ENCODE measurements around the gene AUTS2.

Gene AUTS2

GRCh38 chr7:70132852-70133690, 534.8 kb downstream of the AUTS2 start:
- TF ChIP-seq CTCF (IDR thresholded peaks at IDR 0.05; ENCODE audit: extremely low read depth, missing control alignments), result no peak
- DNase-seq (ENCODE audit: low spot score), result no peak

GRCh38 chr7:70134029-70134770, 535.9 kb downstream of the AUTS2 start:
- DNase-seq (ENCODE audit: low spot score), result no peak
- TF ChIP-seq CTCF (IDR thresholded peaks at IDR 0.05; ENCODE audit: extremely low read depth, missing control alignments), result no peak

- no peak for DNase-seq (ENCODE audit: low spot score)
- TF ChIP-seq CTCF (IDR thresholded peaks at IDR 0.05; ENCODE audit: extremely low read depth, missing control alignments), result no peak
These were observed 537.4 kb downstream of the AUTS2 start for GRCh38 chr7:70135656-70136055.

- DNase-seq (ENCODE audit: low spot score), result no peak
- no peak for TF ChIP-seq CTCF (IDR thresholded peaks at IDR 0.05; ENCODE audit: extremely low read depth, missing control alignments)
These were observed 538.9 kb downstream of the AUTS2 start for GRCh38 chr7:70137126-70137525.

- TF ChIP-seq CTCF (IDR thresholded peaks at IDR 0.05; ENCODE audit: extremely low read depth, missing control alignments), result no peak
These were observed 544.1 kb downstream of the AUTS2 start for GRCh38 chr7:70142247-70142932.

GRCh38 chr7:70143075-70144044, 545.1 kb downstream of the AUTS2 start:
- no peak for DNase-seq (ENCODE audit: low spot score)
- no peak for TF ChIP-seq CTCF (IDR thresholded peaks at IDR 0.05; ENCODE audit: extremely low read depth, missing control alignments)

More at GRCh38 chr7:70142247-70142932, 544.1 kb downstream of the AUTS2 start:
- no peak for DNase-seq (ENCODE audit: low spot score)
